SK-N-MC (cell line): ENCODE results near the gene SNAPC2.
"Not testable (repeated sequence)": the region's sequence is repeated elsewhere in the genome, so short reads cannot be mapped to it uniquely, and the experiment has no call there.

Experiments
- EZH2 ChIP-seq: fragments of 200-600 bp; sonication (generic); IDR thresholded peaks from one replicate; pipeline ENCODE4 v1.6.1; 2017; ENCODE audit warnings: antibody characterized with exemption
- POLR2AphosphoS5 ChIP-seq: IDR thresholded peaks from 2 replicates; pipeline ENCODE4 v1.6.1; 2012; ENCODE audit warnings: mild to moderate bottlenecking, low read depth, low read length, borderline replicate concordance

- not testable (repeated sequence) for TF ChIP-seq POLR2AphosphoS5, EZH2
These were observed 9.9 kb downstream of the SNAPC2 start for GRCh38 chr19:7930030-7930429.
